ENCODE measurements around the gene CDC27. TPM values are rescaled to one million over a fixed set of nuclear protein-coding genes. Genes with fewer than 3 reads are reported as not detected.
"Not testable (repeated sequence)": the region's sequence is repeated elsewhere in the genome, so short reads cannot be mapped to it uniquely, and the experiment has no call there.

The CDC27 gene
- total RNA-seq, 1 donor from 2014 or later: 93.4 TPM

GRCh38 chr17:47131761-47132160 lies 57.3 kb downstream of the CDC27 start:
- no peak for DNase-seq (ENCODE audit: extremely low spot score, unreplicated experiment)
- Mint-ChIP-seq H3K27ac (no peak overlapping the region), H3K4me1 (ENCODE audit: unreplicated experiment) (no peaks in the 10 kb centered on the region), H3K9me3 (no peaks in the 10 kb centered on the region), H3K4me3 (no peak overlapping the region), H3K36me3 (peaks cover 22% of the 10 kb centered on the region), H3K27me3 (no peaks in the 10 kb centered on the region)
- TF ChIP-seq CTCF (conservative IDR thresholded peaks at IDR 0.05): no peak

DNA sequence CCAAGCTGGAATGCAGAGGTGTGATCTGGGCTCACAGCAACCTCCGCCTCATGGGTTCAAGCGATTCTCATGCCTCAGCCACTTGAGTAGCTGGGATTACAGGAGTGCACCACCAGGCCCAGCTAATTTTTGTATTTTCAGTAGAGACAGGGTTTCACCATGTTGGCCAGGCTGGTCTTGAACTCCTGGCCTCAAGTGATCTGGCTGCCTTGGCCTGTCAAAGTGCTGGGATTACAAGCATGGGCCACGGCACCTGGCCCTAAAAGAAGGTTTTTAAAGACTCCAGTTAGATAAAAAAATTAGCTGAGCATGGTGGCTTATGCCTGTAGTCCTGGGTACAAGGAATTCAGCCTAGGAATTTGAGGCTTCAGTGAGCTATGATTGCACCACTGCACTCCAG lies 62.3 kb downstream of the CDC27 start:
- H3K9me3 Mint-ChIP-seq; H3K4me3 Mint-ChIP-seq; DNase-seq (ENCODE audit: extremely low spot score, unreplicated experiment); H3K27me3 Mint-ChIP-seq; H3K4me1 Mint-ChIP-seq (ENCODE audit: unreplicated experiment); H3K27ac Mint-ChIP-seq: not testable (repeated sequence)
- peaks cover 18% of the 10 kb centered on the region for H3K36me3 Mint-ChIP-seq

GRCh38 chr17:47123262-47123661 lies 65.8 kb downstream of the CDC27 start:
- H3K4me3 Mint-ChIP-seq; H3K4me1 Mint-ChIP-seq (ENCODE audit: unreplicated experiment); H3K9me3 Mint-ChIP-seq; DNase-seq (ENCODE audit: extremely low spot score, unreplicated experiment); H3K27me3 Mint-ChIP-seq; H3K27ac Mint-ChIP-seq: not testable (repeated sequence)
- H3K36me3 Mint-ChIP-seq: peaks cover 24% of the 10 kb centered on the region

DNA sequence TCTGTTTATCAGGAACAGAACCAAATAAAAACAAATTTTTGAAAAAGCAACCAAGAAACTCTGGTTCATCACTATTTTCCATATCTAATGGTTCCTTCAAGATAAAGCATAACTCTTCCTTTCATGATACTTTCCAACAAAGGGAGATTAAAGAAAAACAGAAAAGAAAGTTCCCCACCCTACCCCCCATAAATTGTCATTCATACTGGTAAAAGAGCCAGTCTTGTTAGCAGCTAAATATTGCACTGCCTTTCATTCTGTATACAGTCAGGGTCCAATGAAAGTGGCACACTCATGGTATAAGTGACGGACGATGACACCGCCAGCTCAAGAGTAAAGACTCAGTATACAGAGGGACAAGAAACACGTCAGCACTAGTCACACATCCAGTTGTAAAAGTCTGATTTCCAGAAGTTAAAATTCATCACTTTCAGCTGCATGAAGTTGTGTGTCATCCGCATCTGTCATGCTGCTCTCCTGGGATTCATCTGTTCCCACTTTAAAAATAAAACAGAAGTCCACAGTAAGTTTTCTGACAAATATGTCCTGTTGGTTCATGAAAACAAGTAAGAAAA lies 68.5 kb downstream of the CDC27 start:
- no peak for TF ChIP-seq CTCF (conservative IDR thresholded peaks at IDR 0.05)
- no peaks in the 10 kb centered on the region for H3K4me1 Mint-ChIP-seq (ENCODE audit: unreplicated experiment)
- no peak for DNase-seq (ENCODE audit: extremely low spot score, unreplicated experiment)
- H3K4me3 Mint-ChIP-seq: no peak overlapping the region
- H3K36me3 Mint-ChIP-seq: peaks cover 20% of the 10 kb centered on the region
- H3K9me3 Mint-ChIP-seq: no peaks in the 10 kb centered on the region
- H3K27ac Mint-ChIP-seq: no peak overlapping the region
- no peaks in the 10 kb centered on the region for H3K27me3 Mint-ChIP-seq

DNA sequence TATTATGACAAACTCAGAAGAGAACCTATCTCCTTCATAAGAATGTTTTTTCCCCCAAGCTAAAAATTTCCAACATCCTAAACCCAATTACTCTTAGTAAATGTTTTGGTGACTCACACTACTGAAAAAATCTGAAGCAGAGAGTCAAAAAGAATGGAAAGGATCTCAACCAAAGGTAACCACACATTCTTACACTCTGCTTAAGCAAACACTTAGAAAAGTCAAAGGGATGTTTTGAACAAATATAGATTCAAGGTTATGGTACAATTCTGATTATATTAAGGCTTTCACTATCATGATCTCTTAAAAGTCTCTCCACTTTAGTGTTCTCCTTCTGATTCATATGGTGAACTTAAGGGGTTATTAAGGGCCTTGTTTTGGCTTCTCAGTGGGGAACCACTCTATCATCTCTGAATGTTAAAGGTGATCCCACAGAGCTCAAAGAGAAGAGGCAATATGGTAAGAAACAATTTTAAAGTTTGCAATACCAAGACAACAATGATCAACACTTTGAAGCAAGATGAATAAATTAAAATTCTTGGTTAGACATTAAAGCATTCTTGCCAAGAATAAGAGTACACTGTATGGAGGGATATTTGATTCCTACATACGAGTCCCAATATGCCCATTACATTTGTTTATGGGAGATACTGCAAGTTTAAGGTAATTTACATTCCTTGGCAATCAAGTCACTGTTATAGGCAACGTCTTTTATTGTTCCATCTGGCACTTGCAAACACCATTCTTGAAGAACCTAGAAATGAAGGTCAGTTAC lies 69.2 kb downstream of the CDC27 start:
- no peak overlapping the region for H3K27ac Mint-ChIP-seq
- no peak for DNase-seq (ENCODE audit: extremely low spot score, unreplicated experiment)
- no peak overlapping the region for H3K4me3 Mint-ChIP-seq
- H3K36me3 Mint-ChIP-seq: peaks cover 19% of the 10 kb centered on the region
- no peak for TF ChIP-seq CTCF (conservative IDR thresholded peaks at IDR 0.05)
- H3K4me1 Mint-ChIP-seq (ENCODE audit: unreplicated experiment): no peaks in the 10 kb centered on the region
- H3K27me3 Mint-ChIP-seq: no peaks in the 10 kb centered on the region
- no peaks in the 10 kb centered on the region for H3K9me3 Mint-ChIP-seq

GRCh38 chr17:47117386-47117785 lies 71.7 kb downstream of the CDC27 start:
- H3K27ac Mint-ChIP-seq: no peak overlapping the region
- no peak overlapping the region for H3K4me3 Mint-ChIP-seq
- H3K4me1 Mint-ChIP-seq (ENCODE audit: unreplicated experiment): no peaks in the 10 kb centered on the region
- no peaks in the 10 kb centered on the region for H3K27me3 Mint-ChIP-seq
- H3K9me3 Mint-ChIP-seq: no peaks in the 10 kb centered on the region
- H3K36me3 Mint-ChIP-seq: peaks cover 19% of the 10 kb centered on the region
- no peak for TF ChIP-seq CTCF (conservative IDR thresholded peaks at IDR 0.05)
- no peak for DNase-seq (ENCODE audit: extremely low spot score, unreplicated experiment)
